GM12878 (cell line): ENCODE data around the gene RAP1GAP. TPM values are rescaled to one million over a fixed set of nuclear protein-coding genes. Genes with fewer than 3 reads are reported as not detected.

Experiments
- ATAC-seq: fragments of 200-7000 bp; cut with Tn5 transposase; 3 replicates; pipeline ENCODE4 v1.9.1; 2020; ENCODE audit warnings: mild to moderate bottlenecking, moderate library complexity
- BruUV-seq: library from RNA; stranded (reverse); fragments of 400-500 nt; replicated peaks from 2 replicates; lab custom pipeline; 2021; lab: Mats Ljungman, UMichigan
- CTCF ChIA-PET: fragments of 300-600 bp; sonication (Branson Sonifier 250); formaldehyde crosslinking; extraction: SDS; loops from one replicate; lab custom pipeline; 2021; ENCODE audit warnings: inconsistent platforms; lab: Yijun Ruan, JAX
- POLR2A ChIA-PET: fragments of 350-600 bp; formaldehyde crosslinking; extraction: SDS; loops from one replicate; lab custom pipeline; 2021; ENCODE audit warnings: inconsistent platforms; lab: Charles Lee
- RAD21 ChIA-PET: fragments of 300-600 bp; sonication (Branson Sonifier 250); formaldehyde crosslinking; loops from one replicate; lab custom pipeline; 2023; ENCODE audit warnings: antibody characterized with exemption; ENCODE audit not compliant: unreplicated experiment; lab: Charles Lee
- SMC1A ChIA-PET: fragments of 300-600 bp; sonication (Branson Sonifier 250); formaldehyde crosslinking; loops from one replicate; lab custom pipeline; 2023; ENCODE audit not compliant: unreplicated experiment, uncharacterized antibody; lab: Charles Lee
- DNase-seq: peaks from one replicate; pipeline ENCODE4 v3.0.0-alpha.2; 2011; ENCODE audit warnings: low read depth, low spot score
- FAIRE-seq: peaks from 3 replicates; lab custom pipeline; 2011; peaks lifted over from hg19 to GRCh38; lab: Jason Lieb, UNC
- H2AFZ ChIP-seq: 2 replicates; pipeline ENCODE4 v1.6.0; 2011; ENCODE audit warnings: low read depth, low read length, control low read depth; ENCODE audit not compliant: control insufficient read depth
- H3K27ac ChIP-seq: 2 replicates; pipeline ENCODE4 v1.5.1; 2011; ENCODE audit warnings: control low read depth; ENCODE audit not compliant: control insufficient read depth, insufficient read depth
- H3K27me3 ChIP-seq, 2 experiments: replicated peaks in 1 of 2; 2 replicates each; pipeline versions ENCODE4 v1.6.0 to v1.6.1; 2011; ENCODE audit warnings: low read length in 1 of 2; ENCODE audit not compliant: control insufficient read depth in 2 of 2, insufficient read depth in 2 of 2
- H3K36me3 ChIP-seq, 2 experiments: 2 replicates each; pipeline ENCODE4 v1.5.1; 2011; ENCODE audit warnings: low read length in 1 of 2; ENCODE audit not compliant: control insufficient read depth in 2 of 2, insufficient read depth in 2 of 2
- H3K4me1 ChIP-seq: 2 replicates; pipeline ENCODE4 v1.6.1; 2011; ENCODE audit warnings: mild to moderate bottlenecking, low read length, moderate library complexity, mixed read lengths; ENCODE audit not compliant: control insufficient read depth, insufficient read depth
- H3K4me2 ChIP-seq: 2 replicates; pipeline ENCODE4 v1.6.0; 2011; ENCODE audit warnings: control low read depth; ENCODE audit not compliant: control insufficient read depth, insufficient read depth
- H3K4me3 ChIP-seq: fragments of 200-600 bp; sonication (generic); 2 replicates; pipeline ENCODE4 v1.5.1; 2016
- H3K79me2 ChIP-seq: 2 replicates; pipeline ENCODE4 v1.6.0; 2011; ENCODE audit warnings: low read length; ENCODE audit not compliant: control insufficient read depth, insufficient read depth
- H3K9ac ChIP-seq: 2 replicates; pipeline ENCODE4 v1.8.0; 2011; ENCODE audit warnings: low read length, control low read depth, mixed read lengths; ENCODE audit not compliant: control insufficient read depth, insufficient read depth
- H3K9me3 ChIP-seq: replicated peaks from 3 replicates; pipeline ENCODE4 v1.5.1; 2011; ENCODE audit warnings: mild to moderate bottlenecking, low read length; ENCODE audit not compliant: control insufficient read depth, insufficient read depth
- H4K20me1 ChIP-seq: 2 replicates; pipeline ENCODE4 v1.6.0; 2011; ENCODE audit not compliant: control insufficient read depth, insufficient read depth
- IKZF1 ChIP-seq: fragments of 450-650 bp; conservative IDR thresholded peaks from 2 replicates; pipeline ENCODE4 v1.6.1; 2017; ENCODE audit warnings: antibody characterized with exemption, mild to moderate bottlenecking
- SIX5 ChIP-seq: IDR thresholded peaks from 2 replicates; pipeline ENCODE4 v1.6.1; 2011; ENCODE audit warnings: mild to moderate bottlenecking, low read depth, low read length, moderate library complexity; ENCODE audit not compliant: severe bottlenecking
- WGBS: methylation state at CpG from one replicate; pipeline ENCODE4 v1.1.6; 2016; ENCODE audit warnings: low lambda C conversion rate; ENCODE audit not compliant: insufficient replicate concordance, insufficient coverage; ENCODE audit errors: missing lambda C conversion rate; 5-methylcytosine and 5-hydroxymethylcytosine counted together
- in situ Hi-C: fragments of 300-500 bp; cut with MboI; formaldehyde crosslinking; loops from 9 replicates; pipeline ENCODE4 v1.14.3; 2018; ENCODE audit warnings: mixed read lengths
- intact Hi-C: fragments of 100-400 bp; cut with micrococcal nuclease; formaldehyde crosslinking; loops from one replicate; pipeline ENCODE4 v1.14.2; 2022; ENCODE audit not compliant: unreplicated experiment
- polyA plus RNA-seq, 11 experiments: library from polyadenylated mRNA; depleted of rRNA in 4 of 11; unstranded in 6 of 11; stranded (reverse) in 5 of 11; fragments of >200 nt; fragmentation: Nextera tagmentation in 4 of 11; fragmentation: Illumina TruSeq in 1 of 11; extraction: Ambion mirVana in 4 of 11; extraction: Trizol in 1 of 11; gene quantifications; 1 replicate in 1 of 11; 2 replicates in 10 of 11; pipeline versions ENCODE4 v1.2.1 to v1.2.3, GENCODE V29; 2011 to 2016; ENCODE audit warnings: inconsistent platforms in 2 of 11, missing spikeins in 2 of 11, low read depth in 1 of 11
- total RNA-seq, 4 experiments: library from RNA; depleted of rRNA in 3 of 4; stranded (reverse); fragments of >200 nt in 3 of 4; fragmentation: Illumina TruSeq in 1 of 4; extraction: Trizol in 1 of 4; gene quantifications; 2 replicates each; pipeline versions ENCODE4 v1.2.1 to v1.2.3, GENCODE V29; 2013 to 2021
- TF ChIP-seq, protein P1 (sequence below): fragments of 450-650 bp; IDR thresholded peaks from 2 replicates; pipeline ENCODE4 v1.6.1; 2018; ENCODE audit warnings: mild to moderate bottlenecking, low read depth, moderate library complexity; ENCODE audit not compliant: partially characterized antibody
- TF ChIP-seq, protein P2 (sequence below): fragments of 450-650 bp; IDR thresholded peaks from 2 replicates; pipeline ENCODE4 v1.6.1; 2017; ENCODE audit warnings: mild to moderate bottlenecking, moderate library complexity

Gene RAP1GAP
- total and polyA plus RNA-seq, 10 of the 15 experiments (the other 5 are each of a cell fraction or from before 2014, with no cell fraction given), result 0.04 to 0.96 (median 0.09) TPM; not detected in 3

GRCh38 chr1:21620011-21620410, 49.1 kb downstream of the RAP1GAP start:
- RAD21 ChIA-PET, result no interaction called here
- no peak overlapping the region for H3K4me3 ChIP-seq
- in situ Hi-C loops, result no loop called here
- intact Hi-C loops, result no loop called here
- POLR2A ChIA-PET, result no interaction called here
- TF ChIP-seq, protein P1, sequence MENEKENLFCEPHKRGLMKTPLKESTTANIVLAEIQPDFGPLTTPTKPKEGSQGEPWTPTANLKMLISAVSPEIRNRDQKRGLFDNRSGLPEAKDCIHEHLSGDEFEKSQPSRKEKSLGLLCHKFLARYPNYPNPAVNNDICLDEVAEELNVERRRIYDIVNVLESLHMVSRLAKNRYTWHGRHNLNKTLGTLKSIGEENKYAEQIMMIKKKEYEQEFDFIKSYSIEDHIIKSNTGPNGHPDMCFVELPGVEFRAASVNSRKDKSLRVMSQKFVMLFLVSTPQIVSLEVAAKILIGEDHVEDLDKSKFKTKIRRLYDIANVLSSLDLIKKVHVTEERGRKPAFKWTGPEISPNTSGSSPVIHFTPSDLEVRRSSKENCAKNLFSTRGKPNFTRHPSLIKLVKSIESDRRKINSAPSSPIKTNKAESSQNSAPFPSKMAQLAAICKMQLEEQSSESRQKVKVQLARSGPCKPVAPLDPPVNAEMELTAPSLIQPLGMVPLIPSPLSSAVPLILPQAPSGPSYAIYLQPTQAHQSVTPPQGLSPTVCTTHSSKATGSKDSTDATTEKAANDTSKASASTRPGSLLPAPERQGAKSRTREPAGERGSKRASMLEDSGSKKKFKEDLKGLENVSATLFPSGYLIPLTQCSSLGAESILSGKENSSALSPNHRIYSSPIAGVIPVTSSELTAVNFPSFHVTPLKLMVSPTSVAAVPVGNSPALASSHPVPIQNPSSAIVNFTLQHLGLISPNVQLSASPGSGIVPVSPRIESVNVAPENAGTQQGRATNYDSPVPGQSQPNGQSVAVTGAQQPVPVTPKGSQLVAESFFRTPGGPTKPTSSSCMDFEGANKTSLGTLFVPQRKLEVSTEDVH, result no peak
- TF ChIP-seq IKZF1 (no peak), SIX5 (no peak)
- TF ChIP-seq, protein P2, sequence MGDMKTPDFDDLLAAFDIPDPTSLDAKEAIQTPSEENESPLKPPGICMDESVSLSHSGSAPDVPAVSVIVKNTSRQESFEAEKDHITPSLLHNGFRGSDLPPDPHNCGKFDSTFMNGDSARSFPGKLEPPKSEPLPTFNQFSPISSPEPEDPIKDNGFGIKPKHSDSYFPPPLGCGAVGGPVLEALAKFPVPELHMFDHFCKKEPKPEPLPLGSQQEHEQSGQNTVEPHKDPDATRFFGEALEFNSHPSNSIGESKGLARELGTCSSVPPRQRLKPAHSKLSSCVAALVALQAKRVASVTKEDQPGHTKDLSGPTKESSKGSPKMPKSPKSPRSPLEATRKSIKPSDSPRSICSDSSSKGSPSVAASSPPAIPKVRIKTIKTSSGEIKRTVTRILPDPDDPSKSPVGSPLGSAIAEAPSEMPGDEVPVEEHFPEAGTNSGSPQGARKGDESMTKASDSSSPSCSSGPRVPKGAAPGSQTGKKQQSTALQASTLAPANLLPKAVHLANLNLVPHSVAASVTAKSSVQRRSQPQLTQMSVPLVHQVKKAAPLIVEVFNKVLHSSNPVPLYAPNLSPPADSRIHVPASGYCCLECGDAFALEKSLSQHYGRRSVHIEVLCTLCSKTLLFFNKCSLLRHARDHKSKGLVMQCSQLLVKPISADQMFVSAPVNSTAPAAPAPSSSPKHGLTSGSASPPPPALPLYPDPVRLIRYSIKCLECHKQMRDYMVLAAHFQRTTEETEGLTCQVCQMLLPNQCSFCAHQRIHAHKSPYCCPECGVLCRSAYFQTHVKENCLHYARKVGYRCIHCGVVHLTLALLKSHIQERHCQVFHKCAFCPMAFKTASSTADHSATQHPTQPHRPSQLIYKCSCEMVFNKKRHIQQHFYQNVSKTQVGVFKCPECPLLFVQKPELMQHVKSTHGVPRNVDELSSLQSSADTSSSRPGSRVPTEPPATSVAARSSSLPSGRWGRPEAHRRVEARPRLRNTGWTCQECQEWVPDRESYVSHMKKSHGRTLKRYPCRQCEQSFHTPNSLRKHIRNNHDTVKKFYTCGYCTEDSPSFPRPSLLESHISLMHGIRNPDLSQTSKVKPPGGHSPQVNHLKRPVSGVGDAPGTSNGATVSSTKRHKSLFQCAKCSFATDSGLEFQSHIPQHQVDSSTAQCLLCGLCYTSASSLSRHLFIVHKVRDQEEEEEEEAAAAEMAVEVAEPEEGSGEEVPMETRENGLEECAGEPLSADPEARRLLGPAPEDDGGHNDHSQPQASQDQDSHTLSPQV, result no peak
- TF ChIP-seq, all 136 proteins: peak for 0
- no TSS peak for BruUV-seq
- H2AFZ ChIP-seq, result no peak overlapping the region
- H3K4me1 ChIP-seq, result no peaks in the 10 kb centered on the region
- no peak for ATAC-seq
- no peaks in the 10 kb centered on the region for H3K36me3 ChIP-seq
- no peaks in the 10 kb centered on the region for H3K79me2 ChIP-seq
- WGBS, result 16% methylated on average over 12 of the region's 12 CpGs
- no peak for FAIRE-seq
- H3K4me2 ChIP-seq, result no peak overlapping the region
- no peak overlapping the region for H3K27ac ChIP-seq
- ChIA-PET CTCF (no interaction called here), SMC1A (no interaction called here)
- no peak overlapping the region for H3K9ac ChIP-seq
- H4K20me1 ChIP-seq, result no peaks in the 10 kb centered on the region
- peaks cover 1 to 2% of the 10 kb centered on the region in 2 experiments; a peak in 1 of 4 replicates for H3K27me3 ChIP-seq
- no peak for DNase-seq
- H3K9me3 ChIP-seq, result no peaks in the 10 kb centered on the region
